Liver (tissue), 9 donors: ENCODE measurements around the gene C10orf120. TPM values are rescaled to one million over a fixed set of nuclear protein-coding genes. Genes with fewer than 3 reads are reported as not detected.

ENCODE experiments used
- DNase-seq: peaks from one replicate; pipeline ENCODE4 v3.0.0-alpha.2; 2017; ENCODE audit warnings: low spot score
- H3K27ac ChIP-seq, 2 donors: one replicate each; pipeline ENCODE4 v1.7.0; 2013; ENCODE audit warnings: inconsistent platforms in 2 of 2, low read length in 2 of 2, control low read depth in 1 of 2, low read depth in 1 of 2, mild to moderate bottlenecking in 1 of 2
- H3K27me3 ChIP-seq, 4 donors: one replicate each; pipeline versions ENCODE4 v1.6.1 to v1.7.0; 2013; ENCODE audit warnings: low read length in 3 of 4, inconsistent platforms in 1 of 4, mild to moderate bottlenecking in 1 of 4, moderate library complexity in 1 of 4; ENCODE audit not compliant: control insufficient read depth in 4 of 4, insufficient read depth in 4 of 4
- H3K36me3 ChIP-seq, 4 donors: one replicate each; pipeline versions ENCODE4 v1.6.1 to v1.7.0; 2013; ENCODE audit warnings: low read length in 3 of 4, mild to moderate bottlenecking in 3 of 4, low read depth in 1 of 4, moderate library complexity in 1 of 4; ENCODE audit not compliant: control insufficient read depth in 4 of 4, insufficient read depth in 3 of 4
- H3K4me1 ChIP-seq, 4 donors: one replicate each; pipeline versions ENCODE4 v1.6.1 to v1.7.0; 2013; ENCODE audit warnings: low read length in 3 of 4, mild to moderate bottlenecking in 3 of 4, moderate library complexity in 1 of 4; ENCODE audit not compliant: control insufficient read depth in 4 of 4, insufficient read depth in 4 of 4
- H3K4me3 ChIP-seq, 3 donors: one replicate each; pipeline versions ENCODE4 v1.6.1 to v1.7.0; 2013; ENCODE audit warnings: low read length in 3 of 3, control low read depth in 1 of 3, low read depth in 1 of 3, mild to moderate bottlenecking in 1 of 3
- H3K9ac ChIP-seq, 2 donors: one replicate each; pipeline ENCODE4 v1.7.0; 2013; ENCODE audit warnings: low read length in 2 of 2, mild to moderate bottlenecking in 2 of 2, moderate library complexity in 2 of 2, control low read depth in 1 of 2, low read depth in 1 of 2
- H3K9me3 ChIP-seq, 4 donors: one replicate each; pipeline versions ENCODE4 v1.6.1 to v1.7.0; 2013; ENCODE audit warnings: low read length in 3 of 4; ENCODE audit not compliant: control insufficient read depth in 4 of 4
- ATF3 ChIP-seq: IDR thresholded peaks from 2 replicates; pipeline ENCODE4 v1.6.1; 2016; ENCODE audit warnings: antibody characterized with exemption
- CTCF ChIP-seq: fragments of 150-350 bp; IDR thresholded peaks from 2 replicates; pipeline ENCODE4 v1.5.1; 2017; ENCODE audit warnings: improper control_type of control experiment, low read depth, low read length; ENCODE audit not compliant: missing input control
- EGR1 ChIP-seq, 2 donors: IDR thresholded peaks; 2 replicates each; pipeline ENCODE4 v1.6.1; 2016 to 2018; ENCODE audit warnings: antibody characterized with exemption in 2 of 2, low read depth in 2 of 2
- FOXA1 ChIP-seq: IDR thresholded peaks from 2 replicates; pipeline ENCODE4 v1.6.1; 2016; ENCODE audit warnings: antibody characterized with exemption
- FOXA2 ChIP-seq: IDR thresholded peaks from 2 replicates; pipeline ENCODE4 v1.6.1; 2016; ENCODE audit warnings: antibody characterized with exemption
- GABPA ChIP-seq, 2 donors: IDR thresholded peaks in 1 of 2; conservative IDR thresholded peaks in 1 of 2; 2 replicates each; pipeline ENCODE4 v1.6.1; 2016; ENCODE audit warnings: antibody characterized with exemption in 2 of 2, mild to moderate bottlenecking in 1 of 2, moderate library complexity in 1 of 2
- HNF4A ChIP-seq, 2 donors: conservative IDR thresholded peaks; 2 replicates each; pipeline ENCODE4 v1.6.1; 2016; ENCODE audit warnings: antibody characterized with exemption in 2 of 2, mild to moderate bottlenecking in 2 of 2
- HNF4G ChIP-seq: IDR thresholded peaks from 2 replicates; pipeline ENCODE4 v1.6.1; 2016; ENCODE audit warnings: antibody characterized with exemption
- JUND ChIP-seq, 2 donors: IDR thresholded peaks; 2 replicates each; pipeline ENCODE4 v1.6.1; 2016; ENCODE audit warnings: antibody characterized with exemption in 2 of 2
- MAX ChIP-seq: IDR thresholded peaks from 2 replicates; pipeline ENCODE4 v1.6.1; 2016; ENCODE audit warnings: antibody characterized with exemption
- NR2F2 ChIP-seq: IDR thresholded peaks from 2 replicates; pipeline ENCODE4 v1.6.1; 2016; ENCODE audit warnings: antibody characterized with exemption
- RAD21 ChIP-seq, 2 donors: IDR thresholded peaks; 2 replicates each; pipeline ENCODE4 v1.6.1; 2016; ENCODE audit warnings: antibody characterized with exemption in 2 of 2, mild to moderate bottlenecking in 2 of 2
- REST ChIP-seq: IDR thresholded peaks from 2 replicates; pipeline ENCODE4 v1.6.1; 2016; ENCODE audit warnings: antibody characterized with exemption, mild to moderate bottlenecking
- RXRA ChIP-seq, 2 donors: IDR thresholded peaks; 2 replicates each; pipeline ENCODE4 v1.6.1; 2017 to 2018; ENCODE audit warnings: antibody characterized with exemption in 2 of 2, mild to moderate bottlenecking in 1 of 2
- SP1 ChIP-seq: IDR thresholded peaks from 2 replicates; pipeline ENCODE4 v1.6.1; 2018; ENCODE audit warnings: antibody characterized with exemption, mild to moderate bottlenecking
- TAF1 ChIP-seq: conservative IDR thresholded peaks from 2 replicates; pipeline ENCODE4 v1.6.1; 2016; ENCODE audit warnings: antibody characterized with exemption, mild to moderate bottlenecking
- YY1 ChIP-seq: IDR thresholded peaks from 2 replicates; pipeline ENCODE4 v1.6.1; 2016; ENCODE audit warnings: antibody characterized with exemption, mild to moderate bottlenecking
- ZBTB33 ChIP-seq: IDR thresholded peaks from 2 replicates; pipeline ENCODE4 v1.6.1; 2016; ENCODE audit warnings: antibody characterized with exemption
- WGBS: extraction: QIAGEN DNeasy Blood & Tissue Kit; methylation state at CpG from one replicate; pipeline ENCODE4 v1.1.7; 2013; 5-methylcytosine and 5-hydroxymethylcytosine counted together
- polyA plus RNA-seq, 2 donors: library from polyadenylated mRNA; stranded (reverse) in 1 of 2; unstranded in 1 of 2; fragments of 200-250 nt in 1 of 2; fragments of >200 nt in 1 of 2; fragmentation: Nextera tagmentation in 1 of 2; extraction: Ambion mirVana in 1 of 2; gene quantifications; one replicate each; pipeline versions ENCODE4 v1.2.1 to v1.2.3, GENCODE V29; 2013 to 2015
- total RNA-seq, 2 donors: library from RNA; depleted of rRNA; stranded (reverse); fragments of >200 nt; gene quantifications; one replicate each; pipeline ENCODE4 v1.2.3, GENCODE V29; 2014
- donor health status: healthy.
- donor health status: healthy.
- donor health status: healthy.
- donor health status: healthy.
- donor health status: healthy.

C10orf120 gene
- total and polyA plus RNA-seq, 4 donors: not detected

- no peak for DNase-seq
- Histone ChIP-seq H3K4me3 (no peak overlapping the region), H3K27ac (no peak overlapping the region), H3K9me3 (no peaks in the 10 kb centered on the region), H3K36me3 (no peaks in the 10 kb centered on the region), H3K27me3 (peaks cover 0 to 2% (median under 1%) of the 10 kb centered on the region in 4 donors), H3K4me1 (no peaks in the 10 kb centered on the region), H3K9ac (no peak overlapping the region)
- WGBS: 67% methylated on average over 5 of the region's 5 CpGs
- no peak for TF ChIP-seq MAX
- no peak for TF ChIP-seq HNF4A (conservative IDR thresholded peaks at IDR 0.05)
- no peak for TF ChIP-seq HNF4G
- no peak for TF ChIP-seq SP1
- TF ChIP-seq RAD21 (IDR thresholded peaks at IDR 0.05): no peak
- no peak for TF ChIP-seq NR2F2
- TF ChIP-seq REST: no peak
- no peak for TF ChIP-seq RXRA (IDR thresholded peaks at IDR 0.05)
- no peak for TF ChIP-seq FOXA2
- TF ChIP-seq TAF1: no peak
These were observed 6.9 kb downstream of the C10orf120 start for GRCh38 chr10:122692744-122693143.

GRCh38 chr10:122689146-122689820 is 10.4 kb downstream of the C10orf120 start:
- H3K27me3 ChIP-seq: peaks cover 0 to 2% (median 0%) of the 10 kb centered on the region in 4 donors
- no peak for TF ChIP-seq GABPA (IDR thresholded peaks at IDR 0.05 in 1 of 2, conservative IDR thresholded peaks at IDR 0.05 in 1 of 2)
- no peak for TF ChIP-seq YY1
- TF ChIP-seq ZBTB33: no peak
- no peak for TF ChIP-seq HNF4A (conservative IDR thresholded peaks at IDR 0.05)
- no peak for TF ChIP-seq ATF3
- no peak for TF ChIP-seq FOXA1
- no peak for TF ChIP-seq MAX
- no peak for TF ChIP-seq NR2F2
- TF ChIP-seq RAD21 (IDR thresholded peaks at IDR 0.05): no peak
- no peak for TF ChIP-seq CTCF
- no peak for TF ChIP-seq HNF4G
- TF ChIP-seq FOXA2: no peak
- TF ChIP-seq SP1: no peak
- no peak for TF ChIP-seq EGR1 (IDR thresholded peaks at IDR 0.05; ENCODE audit: low read depth in 2 of 2)
- no peak for TF ChIP-seq RXRA (IDR thresholded peaks at IDR 0.05)
- TF ChIP-seq TAF1: no peak
- no peak for TF ChIP-seq REST
- no peak for TF ChIP-seq JUND (IDR thresholded peaks at IDR 0.05)
- no peak for DNase-seq
- no peaks in the 10 kb centered on the region for H3K9me3 ChIP-seq
- WGBS: 73% methylated on average over 6 of the region's 6 CpGs
- no peak overlapping the region for H3K9ac ChIP-seq
- H3K4me3 ChIP-seq: no peak overlapping the region
- no peaks in the 10 kb centered on the region for H3K36me3 ChIP-seq
- no peak overlapping the region for H3K27ac ChIP-seq
- no peaks in the 10 kb centered on the region for H3K4me1 ChIP-seq
